ENCODE results near the gene ZNF460.
"Not testable (repeated sequence)": the region's sequence is repeated elsewhere in the genome, so short reads cannot be mapped to it uniquely, and the experiment has no call there.

The ZNF460 gene

GRCh38 chr19:57262044-57262443 is 18.2 kb upstream of the ZNF460 start:
- ATAC-seq (replicated peaks) = no peak
- Mint-ChIP-seq H3K4me3 (no peak overlapping the region), H3K27ac (no peak overlapping the region), H3K36me3 (ENCODE audit: insufficient read depth) (peaks cover 11% of the 10 kb centered on the region), H3K27me3 (no peaks in the 10 kb centered on the region), H3K4me1 (ENCODE audit: low read depth in 2 of 2) (peaks cover 2 to 10% of the 10 kb centered on the region in 2 donors), H3K9me3 (peaks cover 0 to 2% of the 10 kb centered on the region in 2 donors)
- DNase-seq = no peak

- DNase-seq (no peak), ATAC-seq (replicated peaks) (no peak)
- H3K27me3 Mint-ChIP-seq = no peaks in the 10 kb centered on the region
- no peak overlapping the region for H3K27ac Mint-ChIP-seq
- H3K4me1 Mint-ChIP-seq (ENCODE audit: low read depth in 2 of 2) = peaks cover 2 to 10% of the 10 kb centered on the region in 2 donors
- peaks cover 6% of the 10 kb centered on the region for H3K36me3 Mint-ChIP-seq (ENCODE audit: insufficient read depth)
- peaks cover 0 to 2% of the 10 kb centered on the region in 2 donors for H3K9me3 Mint-ChIP-seq
- H3K4me3 Mint-ChIP-seq = no peak overlapping the region
Observed at GRCh38 chr19:57263244-57263741, 17.0 kb upstream of the ZNF460 start.

DNA sequence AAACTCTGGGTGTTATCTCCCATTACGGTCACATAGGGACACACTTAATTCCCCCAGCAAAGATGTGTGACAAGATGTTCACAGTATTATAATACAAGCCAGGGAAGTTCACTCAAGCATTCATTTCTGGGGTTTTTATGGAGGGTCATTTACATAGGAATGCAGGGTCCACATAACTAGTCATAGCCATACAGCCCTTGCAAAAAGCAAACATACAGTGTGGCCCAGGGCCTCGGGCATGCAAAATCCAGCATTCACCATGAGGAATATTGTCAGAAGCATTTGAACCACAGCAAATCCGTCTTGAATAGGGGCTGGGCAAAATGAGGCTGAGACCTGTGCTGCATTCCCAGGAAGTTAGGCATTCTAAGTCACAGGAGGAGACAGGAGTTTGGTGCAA is 13.0 kb upstream of the ZNF460 start:
- no peaks in the 10 kb centered on the region for H3K4me1 Mint-ChIP-seq (ENCODE audit: low read depth in 2 of 2)
- ATAC-seq (replicated peaks) (no peak), DNase-seq (no peak)

GRCh38 chr19:57269515-57270250 is 10.6 kb upstream of the ZNF460 start:
- DNase-seq (no peak), ATAC-seq (replicated peaks) (no peak)
- no peaks in the 10 kb centered on the region for H3K27me3 Mint-ChIP-seq
- no peak overlapping the region for H3K27ac Mint-ChIP-seq
- peaks cover 3% of the 10 kb centered on the region for H3K36me3 Mint-ChIP-seq (ENCODE audit: insufficient read depth)
- no peaks in the 10 kb centered on the region for H3K9me3 Mint-ChIP-seq
- no peak overlapping the region for H3K4me3 Mint-ChIP-seq
- no peaks in the 10 kb centered on the region for H3K4me1 Mint-ChIP-seq (ENCODE audit: low read depth in 2 of 2)

More for the DNA sequence above, 13.0 kb upstream of the ZNF460 start:
- no peak overlapping the region for H3K27ac Mint-ChIP-seq
- H3K36me3 Mint-ChIP-seq (ENCODE audit: insufficient read depth) = peaks cover 3% of the 10 kb centered on the region
- no peak overlapping the region for H3K4me3 Mint-ChIP-seq
- H3K9me3 Mint-ChIP-seq = no peaks in the 10 kb centered on the region
- no peaks in the 10 kb centered on the region for H3K27me3 Mint-ChIP-seq

DNA sequence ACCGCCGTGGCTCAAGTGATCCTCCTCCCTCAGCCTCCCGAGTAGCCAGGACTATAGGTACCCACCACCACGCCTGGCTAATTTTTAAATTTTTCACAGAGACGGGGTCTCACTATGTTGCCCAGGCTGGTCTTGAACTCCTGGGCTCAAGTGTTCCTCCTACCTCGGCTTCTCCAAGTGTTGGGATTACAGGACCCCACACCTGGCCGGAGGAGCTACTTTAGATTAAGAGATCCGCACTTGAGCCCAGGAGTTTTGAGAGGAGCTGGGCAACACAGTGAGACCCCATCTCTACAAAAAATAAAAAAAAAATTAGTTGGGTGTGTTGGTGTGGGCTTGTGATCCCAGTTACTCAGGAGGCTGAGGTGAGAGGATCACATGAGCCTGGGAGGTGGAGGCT is 9.0 kb upstream of the ZNF460 start:
- H3K27me3 Mint-ChIP-seq = no peaks in the 10 kb centered on the region
- H3K36me3 Mint-ChIP-seq (ENCODE audit: insufficient read depth) = peaks cover 3% of the 10 kb centered on the region
- no peaks in the 10 kb centered on the region for H3K4me1 Mint-ChIP-seq (ENCODE audit: low read depth in 2 of 2)
- H3K9me3 Mint-ChIP-seq = no peaks in the 10 kb centered on the region
- H3K4me3 Mint-ChIP-seq = no peak overlapping the region
- no peak for DNase-seq
- ATAC-seq (replicated peaks) = no peak
- H3K27ac Mint-ChIP-seq = no peak overlapping the region

GRCh38 chr19:57273014-57273413 is 7.3 kb upstream of the ZNF460 start:
- peaks cover 3% of the 10 kb centered on the region for H3K36me3 Mint-ChIP-seq (ENCODE audit: insufficient read depth)
- no peaks in the 10 kb centered on the region for H3K4me1 Mint-ChIP-seq (ENCODE audit: low read depth in 2 of 2)
- no peak for ATAC-seq (replicated peaks)
- H3K27ac Mint-ChIP-seq = no peak overlapping the region
- no peaks in the 10 kb centered on the region for H3K9me3 Mint-ChIP-seq
- H3K27me3 Mint-ChIP-seq = no peaks in the 10 kb centered on the region
- DNase-seq = no peak
- H3K4me3 Mint-ChIP-seq = no peak overlapping the region

- H3K9me3 Mint-ChIP-seq = no peaks in the 10 kb centered on the region
- no peak for ATAC-seq (replicated peaks)
- no peak overlapping the region for H3K4me3 Mint-ChIP-seq
- H3K4me1 Mint-ChIP-seq (ENCODE audit: low read depth in 2 of 2) = peaks cover 6 to 7% of the 10 kb centered on the region in 2 donors
- no peak overlapping the region for H3K27ac Mint-ChIP-seq
- no peak for DNase-seq
- peaks cover 1% of the 10 kb centered on the region for H3K36me3 Mint-ChIP-seq (ENCODE audit: insufficient read depth)
- H3K27me3 Mint-ChIP-seq = no peaks in the 10 kb centered on the region
Observed at GRCh38 chr19:57276430-57276829, 3.9 kb upstream of the ZNF460 start.

DNA sequence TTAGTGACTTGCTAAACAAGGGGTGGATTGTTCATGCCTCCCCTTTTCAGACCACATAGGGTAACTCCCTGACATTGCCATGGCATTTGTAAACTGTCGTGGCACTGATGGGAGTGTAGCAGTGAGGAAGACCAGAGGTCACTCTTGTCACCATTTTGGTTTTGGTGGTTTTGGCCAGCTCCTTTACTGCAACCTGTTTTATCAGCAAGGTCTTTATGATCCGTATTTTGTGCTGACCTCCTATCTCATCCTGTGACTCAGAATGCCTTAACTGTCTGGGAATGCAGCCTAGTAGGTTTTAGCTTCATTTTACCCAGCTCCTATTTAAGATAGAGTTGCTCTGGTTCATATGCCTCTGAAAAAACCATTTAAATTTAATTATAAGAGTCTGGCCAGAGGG is 1.8 kb upstream of the ZNF460 start:
- ATAC-seq (replicated peaks); H3K27ac Mint-ChIP-seq; H3K4me3 Mint-ChIP-seq; H3K27me3 Mint-ChIP-seq; H3K9me3 Mint-ChIP-seq; DNase-seq: not testable (repeated sequence)
- Mint-ChIP-seq H3K4me1 (ENCODE audit: low read depth in 2 of 2) (peaks cover 17 to 25% of the 10 kb centered on the region in 2 donors), H3K36me3 (ENCODE audit: insufficient read depth) (peaks cover 15% of the 10 kb centered on the region)

DNA sequence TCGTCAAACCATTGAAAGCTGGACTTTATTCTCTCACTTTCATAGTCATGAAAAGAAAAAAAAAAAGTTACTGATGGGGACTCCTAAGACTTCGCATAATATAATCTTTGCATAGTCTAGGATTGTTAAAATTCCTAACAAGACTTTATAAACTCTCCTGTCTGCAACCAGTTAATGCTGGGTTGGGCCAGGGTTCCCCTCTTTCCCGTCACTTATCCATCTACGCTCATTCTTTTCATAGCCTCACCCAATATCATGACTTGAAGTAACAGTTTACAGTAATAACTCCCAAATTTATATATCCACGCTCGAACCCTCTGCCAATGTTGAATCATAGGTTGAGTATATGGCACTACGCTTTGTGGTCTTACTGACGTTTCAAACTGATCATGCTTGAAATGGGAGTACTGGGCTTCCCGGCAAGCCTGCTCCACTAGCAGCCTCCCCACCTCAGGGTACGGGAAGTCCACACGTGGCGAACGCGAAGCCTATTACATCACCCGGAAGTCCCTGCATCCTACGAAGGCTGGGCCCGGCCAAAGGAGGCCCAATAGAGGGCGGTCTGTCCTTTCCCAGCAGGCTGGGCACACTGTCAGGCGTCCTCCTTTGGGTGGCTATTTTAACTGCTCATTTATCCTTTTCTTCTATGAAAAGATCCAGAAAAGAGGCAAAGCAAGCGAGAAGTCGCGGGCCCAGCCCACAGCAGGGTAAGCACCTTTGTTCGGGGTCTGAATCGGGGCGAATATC is 694 bp upstream of the ZNF460 start:
- peaks cover 24% of the 10 kb centered on the region for H3K36me3 Mint-ChIP-seq (ENCODE audit: insufficient read depth)
- peak; percentile 71 for ATAC-seq (replicated peaks)
- DNase-seq = peak; percentile 63 to 71 (median 68)
- H3K9me3 Mint-ChIP-seq = no peaks in the 10 kb centered on the region
- H3K27me3 Mint-ChIP-seq = no peaks in the 10 kb centered on the region
- H3K27ac Mint-ChIP-seq = no peak overlapping the region
- H3K4me1 Mint-ChIP-seq (ENCODE audit: low read depth in 2 of 2) = peaks cover 19 to 29% of the 10 kb centered on the region in 2 donors
- H3K4me3 Mint-ChIP-seq = no peak overlapping the region

DNA sequence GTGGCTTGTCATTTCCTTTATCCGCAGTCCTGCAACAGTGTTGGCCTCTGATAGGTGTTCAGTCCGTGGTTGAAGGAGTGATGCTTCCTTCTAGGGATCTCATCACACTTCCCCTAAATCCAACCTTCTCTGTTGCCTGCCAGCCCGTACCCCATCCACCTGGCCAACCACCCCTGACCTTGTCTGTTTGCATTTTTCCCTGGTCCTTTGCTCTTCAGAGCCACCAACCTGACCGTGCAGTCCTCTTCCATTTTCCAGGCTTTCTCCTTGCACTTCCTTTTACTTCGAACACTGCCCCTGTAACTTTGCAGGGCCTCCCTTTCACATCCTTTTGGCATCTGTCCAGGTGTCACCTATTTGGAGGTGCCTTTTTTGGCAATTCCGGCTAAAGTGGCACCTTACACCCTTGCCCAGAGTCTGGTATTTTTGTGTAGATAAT is 696 bp downstream of the ZNF460 start:
- ATAC-seq (replicated peaks) (peak; percentile 6), DNase-seq (peak; percentile 46 to 51 (median 48))
- Mint-ChIP-seq H3K27me3 (no peaks in the 10 kb centered on the region), H3K27ac (no peak overlapping the region), H3K4me3 (no peak overlapping the region), H3K9me3 (no peaks in the 10 kb centered on the region), H3K4me1 (ENCODE audit: low read depth in 2 of 2) (peaks cover 24 to 36% of the 10 kb centered on the region in 2 donors), H3K36me3 (ENCODE audit: insufficient read depth) (peaks cover 38% of the 10 kb centered on the region)

- Mint-ChIP-seq H3K36me3 (ENCODE audit: insufficient read depth) (peaks cover 49% of the 10 kb centered on the region), H3K27me3 (no peaks in the 10 kb centered on the region), H3K27ac (no peak overlapping the region), H3K9me3 (no peaks in the 10 kb centered on the region), H3K4me1 (ENCODE audit: low read depth in 2 of 2) (peaks cover 25 to 43% of the 10 kb centered on the region in 2 donors), H3K4me3 (no peak overlapping the region)
- no peak for DNase-seq
- no peak for ATAC-seq (replicated peaks)
Observed at GRCh38 chr19:57282011-57282643, 1.8 kb downstream of the ZNF460 start.

GRCh38 chr19:57288373-57288772 is 8.1 kb downstream of the ZNF460 start:
- H3K27me3 Mint-ChIP-seq = no peaks in the 10 kb centered on the region

GRCh38 chr19:57290970-57291369 is 10.7 kb downstream of the ZNF460 start:
- Mint-ChIP-seq H3K4me3 (no peak overlapping the region), H3K36me3 (ENCODE audit: insufficient read depth) (peaks cover 69% of the 10 kb centered on the region), H3K27ac (no peak overlapping the region), H3K4me1 (ENCODE audit: low read depth in 2 of 2) (peaks cover 7 to 27% of the 10 kb centered on the region in 2 donors), H3K9me3 (peaks cover 2 to 7% of the 10 kb centered on the region in 2 donors), H3K27me3 (no peaks in the 10 kb centered on the region)
- DNase-seq (no peak), ATAC-seq (replicated peaks) (no peak)

More at GRCh38 chr19:57288373-57288772, 8.1 kb downstream of the ZNF460 start:
- Mint-ChIP-seq H3K9me3 (peaks cover 0 to 1% of the 10 kb centered on the region in 2 donors), H3K4me3 (no peak overlapping the region), H3K36me3 (ENCODE audit: insufficient read depth) (peaks cover 91% of the 10 kb centered on the region), H3K4me1 (ENCODE audit: low read depth in 2 of 2) (peaks cover 11 to 27% of the 10 kb centered on the region in 2 donors), H3K27ac (no peak overlapping the region)
- DNase-seq = no peak
- no peak for ATAC-seq (replicated peaks)

All from effector memory CD8-positive, alpha-beta T cell (primary cell).